Measurements from ENCODE around the gene DNASE1L2. TPM values are rescaled to one million over a fixed set of nuclear protein-coding genes. Genes with fewer than 3 reads are reported as not detected.

Gene DNASE1L2
- total RNA-seq, 4 donors from 2014 or later, result 0.34 to 0.82 TPM; not detected in 2

DNA sequence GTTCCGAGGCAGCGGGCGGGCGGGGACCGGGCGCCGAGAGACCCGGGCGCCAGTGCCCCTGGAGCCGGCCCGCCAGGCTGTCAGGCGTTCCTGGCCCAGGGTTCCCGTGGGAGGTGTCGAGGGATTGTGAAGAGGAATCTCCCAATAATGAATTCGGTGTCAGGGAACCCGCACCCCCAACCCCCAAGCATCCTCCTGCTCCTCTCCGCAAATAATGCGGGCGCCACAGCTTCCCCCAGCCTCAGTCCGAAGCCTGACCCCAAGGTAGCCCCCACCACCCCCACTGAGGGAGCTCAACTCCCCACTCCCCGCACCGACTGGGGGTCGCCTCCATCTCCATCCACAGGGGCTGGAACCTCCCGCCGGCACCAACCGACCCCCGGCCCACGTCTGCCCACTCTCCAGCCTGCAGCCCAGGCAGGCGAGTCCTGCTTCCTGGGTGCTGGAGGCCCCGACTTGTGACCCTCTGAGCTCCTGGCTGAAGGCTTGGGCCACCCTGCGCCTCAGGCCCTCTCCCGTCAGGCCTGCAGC lies 39.2 kb upstream of the DNASE1L2 start:
- TF ChIP-seq, protein P1, sequence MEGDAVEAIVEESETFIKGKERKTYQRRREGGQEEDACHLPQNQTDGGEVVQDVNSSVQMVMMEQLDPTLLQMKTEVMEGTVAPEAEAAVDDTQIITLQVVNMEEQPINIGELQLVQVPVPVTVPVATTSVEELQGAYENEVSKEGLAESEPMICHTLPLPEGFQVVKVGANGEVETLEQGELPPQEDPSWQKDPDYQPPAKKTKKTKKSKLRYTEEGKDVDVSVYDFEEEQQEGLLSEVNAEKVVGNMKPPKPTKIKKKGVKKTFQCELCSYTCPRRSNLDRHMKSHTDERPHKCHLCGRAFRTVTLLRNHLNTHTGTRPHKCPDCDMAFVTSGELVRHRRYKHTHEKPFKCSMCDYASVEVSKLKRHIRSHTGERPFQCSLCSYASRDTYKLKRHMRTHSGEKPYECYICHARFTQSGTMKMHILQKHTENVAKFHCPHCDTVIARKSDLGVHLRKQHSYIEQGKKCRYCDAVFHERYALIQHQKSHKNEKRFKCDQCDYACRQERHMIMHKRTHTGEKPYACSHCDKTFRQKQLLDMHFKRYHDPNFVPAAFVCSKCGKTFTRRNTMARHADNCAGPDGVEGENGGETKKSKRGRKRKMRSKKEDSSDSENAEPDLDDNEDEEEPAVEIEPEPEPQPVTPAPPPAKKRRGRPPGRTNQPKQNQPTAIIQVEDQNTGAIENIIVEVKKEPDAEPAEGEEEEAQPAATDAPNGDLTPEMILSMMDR (IDR thresholded peaks at IDR 0.05; ENCODE audit: low read depth), result no peak

DNA sequence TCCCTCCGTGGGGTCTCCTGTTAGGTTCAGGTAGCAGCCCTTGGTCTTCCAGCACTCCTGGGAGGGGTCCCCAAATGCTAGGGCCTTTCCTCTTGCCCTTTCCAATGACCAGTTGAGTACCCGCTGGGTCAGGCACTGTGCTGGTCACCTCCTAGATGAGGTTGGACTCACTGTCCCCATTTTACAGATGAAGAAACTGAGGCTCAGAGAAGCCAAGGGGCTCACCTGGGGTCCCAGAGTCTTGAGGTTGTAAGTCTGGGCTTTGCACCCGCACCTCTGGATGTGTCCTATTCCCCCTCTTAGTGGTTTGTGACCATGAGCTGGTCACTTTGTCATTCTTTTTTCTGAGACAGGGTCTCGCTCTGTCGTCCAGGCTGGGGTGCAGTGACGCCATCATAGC lies 38.5 kb upstream of the DNASE1L2 start:
- TF ChIP-seq, protein P1 (IDR thresholded peaks at IDR 0.05; ENCODE audit: low read depth), result no peak

DNA sequence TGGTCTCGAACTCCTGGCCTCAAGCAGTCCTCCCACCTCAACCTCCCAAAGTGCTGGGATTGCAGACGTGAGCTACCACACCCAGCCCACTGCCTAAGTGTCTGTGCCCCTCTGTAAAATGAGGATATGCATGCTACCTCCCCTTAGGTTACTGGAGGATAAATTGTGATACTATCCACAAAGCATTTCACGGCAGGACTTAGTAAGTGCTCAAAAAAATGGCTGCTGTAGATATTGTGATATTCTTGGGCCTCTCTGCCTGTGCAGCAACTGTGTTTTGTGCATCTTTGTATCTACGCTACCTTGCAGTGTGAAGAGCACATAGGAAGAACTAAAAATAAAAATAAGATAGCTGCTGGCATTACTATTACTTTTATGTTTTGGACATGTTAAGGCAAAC lies 38.0 kb upstream of the DNASE1L2 start:
- TF ChIP-seq, protein P1 (IDR thresholded peaks at IDR 0.05; ENCODE audit: low read depth), result no peak

DNA sequence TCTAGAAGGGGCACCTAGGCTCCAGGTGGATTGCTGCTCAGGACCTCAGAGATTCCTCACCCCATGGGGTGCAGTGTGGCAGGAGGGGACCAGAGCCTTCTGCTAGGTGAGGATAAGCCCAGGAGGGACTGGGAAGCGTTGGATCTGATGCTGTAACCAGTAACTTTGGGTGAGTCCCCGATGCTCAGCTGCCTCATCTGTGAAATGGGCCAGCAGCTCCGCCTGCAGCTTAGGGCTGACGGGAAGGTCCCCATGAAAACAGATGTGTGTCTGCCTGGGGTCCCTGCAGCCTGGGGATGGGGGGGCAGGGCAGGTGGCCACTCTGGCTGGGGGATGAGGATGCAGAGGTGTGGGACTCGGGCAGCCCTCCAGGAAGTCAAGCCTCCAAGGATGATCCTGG lies 37.1 kb upstream of the DNASE1L2 start:
- TF ChIP-seq, protein P1 (IDR thresholded peaks at IDR 0.05; ENCODE audit: low read depth), result no peak

DNA sequence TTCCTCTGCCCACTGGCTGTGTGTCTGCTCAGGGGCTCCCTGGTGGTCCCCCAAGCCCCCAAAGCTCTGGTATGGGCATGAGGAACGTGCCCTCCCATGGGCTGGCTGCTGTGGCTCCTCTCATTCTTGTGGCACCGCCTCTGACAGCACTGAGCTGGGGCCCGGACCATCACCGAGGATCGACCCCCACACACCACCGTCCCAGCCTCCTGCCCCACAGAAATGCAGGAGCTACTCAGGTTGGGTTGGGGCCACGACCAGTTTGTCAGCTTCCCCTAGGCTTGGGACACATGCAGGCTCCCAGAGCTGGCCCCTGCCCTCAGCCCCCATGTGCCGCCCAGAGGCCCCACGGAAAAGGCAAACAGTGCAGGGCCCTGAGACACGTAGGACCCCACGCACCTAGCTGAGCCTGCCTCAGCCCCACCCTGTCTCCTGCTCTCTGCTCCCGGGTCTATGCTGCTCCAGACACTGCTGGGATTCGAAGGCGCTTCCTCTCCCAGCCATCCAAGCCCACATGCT lies 36.6 kb upstream of the DNASE1L2 start:
- TF ChIP-seq, protein P1 (IDR thresholded peaks at IDR 0.05; ENCODE audit: low read depth), result no peak

DNA sequence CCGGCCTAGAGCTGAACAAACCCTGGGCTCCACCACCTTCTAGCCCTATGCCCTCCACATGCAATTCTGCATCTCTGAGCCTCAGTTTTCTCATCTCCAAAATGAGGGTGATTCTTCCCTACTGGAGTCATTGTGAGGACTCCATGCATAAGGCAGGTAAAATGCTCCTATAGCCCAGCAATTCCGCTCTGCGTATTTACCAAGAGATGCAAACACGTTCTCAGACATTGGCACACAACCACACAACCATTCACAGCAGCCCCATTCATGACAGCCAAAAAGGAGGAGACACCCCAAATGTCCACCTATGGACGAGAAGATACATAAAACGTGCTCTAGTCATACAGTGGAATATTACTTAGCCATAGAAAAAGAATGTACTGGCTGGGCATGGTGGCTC lies 35.9 kb upstream of the DNASE1L2 start:
- TF ChIP-seq, protein P1 (IDR thresholded peaks at IDR 0.05; ENCODE audit: low read depth), result no peak

DNA sequence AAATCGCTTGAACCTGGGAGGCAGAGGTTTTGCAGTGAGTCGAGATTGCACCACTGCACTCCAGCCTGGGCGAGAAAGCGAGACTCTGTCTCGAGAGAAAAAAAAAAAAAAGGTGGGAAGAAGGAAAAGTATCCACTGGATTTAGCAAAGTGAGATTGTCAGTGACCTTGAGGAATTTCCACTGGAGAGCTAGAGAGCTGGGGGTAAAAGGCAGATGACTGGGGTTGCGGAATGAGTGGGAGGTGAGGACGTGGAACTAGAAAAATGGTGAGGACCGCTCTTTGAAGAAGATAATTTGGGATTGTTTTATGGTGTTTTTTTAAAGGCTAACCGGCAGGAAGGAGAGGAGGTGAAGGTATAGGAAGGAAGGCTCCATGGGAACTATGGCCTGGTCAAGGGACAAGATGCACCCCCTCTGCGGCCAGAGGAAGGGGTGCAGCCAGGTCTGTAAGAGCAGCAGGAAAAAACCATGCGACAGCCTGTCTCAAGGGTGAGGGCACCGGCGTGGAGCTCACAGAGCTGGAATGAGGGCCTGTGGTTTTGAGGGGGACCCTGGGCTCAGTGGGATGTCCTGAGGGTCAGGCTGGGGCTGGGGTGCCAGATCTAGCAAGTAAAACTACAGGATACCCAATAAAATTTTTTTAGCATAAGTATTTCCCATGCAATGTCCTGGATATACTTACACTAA lies 31.7 kb upstream of the DNASE1L2 start:
- TF ChIP-seq, protein P1 (IDR thresholded peaks at IDR 0.05; ENCODE audit: low read depth), result no peak

Data from subcutaneous adipose tissue (tissue), 4 donors.